ENCODE data around the gene RPL18A.
"Not testable (repeated sequence)": the region's sequence is repeated elsewhere in the genome, so short reads cannot be mapped to it uniquely, and the experiment has no call there.

RPL18A gene

GRCh38 chr19:17879466-17879865 is 19.8 kb downstream of the RPL18A start:
- TF ChIP-seq ZNF274 (IDR thresholded peaks at IDR 0.05; ENCODE audit: low read depth, low read length) (no peak), YY1 (IDR thresholded peaks at IDR 0.05; ENCODE audit: insufficient read depth, insufficient read length) (no peak), SUZ12 (IDR thresholded peaks at IDR 0.05; ENCODE audit: extremely low read depth, insufficient read depth, insufficient read length) (no peak)
- H3K9me3 ChIP-seq (ENCODE audit: insufficient read depth, low read length), result no peaks in the 10 kb centered on the region; the same call in 1 of the 2 replicates
- no peaks in the 10 kb centered on the region for H3K27me3 ChIP-seq (ENCODE audit: insufficient read depth, insufficient read length)
- no peak for DNase-seq (ENCODE audit: low read depth, low spot score)
- H3K9ac ChIP-seq (ENCODE audit: insufficient read length, low read depth), result no peak overlapping the region
- H3K36me3 ChIP-seq (ENCODE audit: insufficient read depth, insufficient read length, low read length), result no peaks in the 10 kb centered on the region
- peaks cover 9% of the 10 kb centered on the region for H3K4me1 ChIP-seq (ENCODE audit: insufficient read depth, insufficient read length)
- no peak overlapping the region for H3K4me3 ChIP-seq (ENCODE audit: insufficient read length, low read depth)

GRCh38 chr19:17881701-17882100 is 22.0 kb downstream of the RPL18A start:
- Histone ChIP-seq H3K9me3 (ENCODE audit: insufficient read depth, low read length) (no peaks in the 10 kb centered on the region; the same call in 1 of the 2 replicates), H3K9ac (ENCODE audit: insufficient read length, low read depth) (no peak overlapping the region), H3K36me3 (ENCODE audit: insufficient read depth, insufficient read length, low read length) (no peaks in the 10 kb centered on the region), H3K27me3 (ENCODE audit: insufficient read depth, insufficient read length) (no peaks in the 10 kb centered on the region), H3K4me3 (ENCODE audit: insufficient read length, low read depth) (no peak overlapping the region), H3K4me1 (ENCODE audit: insufficient read depth, insufficient read length) (peaks cover 5% of the 10 kb centered on the region)
- TF ChIP-seq ZNF274 (IDR thresholded peaks at IDR 0.05; ENCODE audit: low read depth, low read length) (no peak), YY1 (IDR thresholded peaks at IDR 0.05; ENCODE audit: insufficient read depth, insufficient read length) (no peak), SUZ12 (IDR thresholded peaks at IDR 0.05; ENCODE audit: extremely low read depth, insufficient read depth, insufficient read length) (no peak)
- DNase-seq (ENCODE audit: low read depth, low spot score), result no peak

- TF ChIP-seq ZNF274 (IDR thresholded peaks at IDR 0.05; ENCODE audit: low read depth, low read length) (no peak), YY1 (IDR thresholded peaks at IDR 0.05; ENCODE audit: insufficient read depth, insufficient read length) (no peak), SUZ12 (IDR thresholded peaks at IDR 0.05; ENCODE audit: extremely low read depth, insufficient read depth, insufficient read length) (no peak)
- DNase-seq (ENCODE audit: low read depth, low spot score), result no peak
- H3K4me3 ChIP-seq (ENCODE audit: insufficient read length, low read depth), result no peak overlapping the region
- H3K9ac ChIP-seq (ENCODE audit: insufficient read length, low read depth), result no peak overlapping the region
- H3K27me3 ChIP-seq (ENCODE audit: insufficient read depth, insufficient read length), result no peaks in the 10 kb centered on the region
- H3K9me3 ChIP-seq (ENCODE audit: insufficient read depth, low read length), result no peaks in the 10 kb centered on the region; the same call in 1 of the 2 replicates
- peaks cover 3% of the 10 kb centered on the region for H3K4me1 ChIP-seq (ENCODE audit: insufficient read depth, insufficient read length)
- no peaks in the 10 kb centered on the region for H3K36me3 ChIP-seq (ENCODE audit: insufficient read depth, insufficient read length, low read length)
Measured at GRCh38 chr19:17883627-17884410, 24.1 kb downstream of the RPL18A start.

GRCh38 chr19:17886515-17886914 is 26.8 kb downstream of the RPL18A start:
- no peak for DNase-seq (ENCODE audit: low read depth, low spot score)
- no peaks in the 10 kb centered on the region for H3K36me3 ChIP-seq (ENCODE audit: insufficient read depth, insufficient read length, low read length)
- H3K4me3 ChIP-seq (ENCODE audit: insufficient read length, low read depth), result no peak overlapping the region
- no peaks in the 10 kb centered on the region; the same call in 1 of the 2 replicates for H3K9me3 ChIP-seq (ENCODE audit: insufficient read depth, low read length)
- H3K27me3 ChIP-seq (ENCODE audit: insufficient read depth, insufficient read length), result no peaks in the 10 kb centered on the region
- TF ChIP-seq SUZ12 (IDR thresholded peaks at IDR 0.05; ENCODE audit: extremely low read depth, insufficient read depth, insufficient read length) (no peak), ZNF274 (IDR thresholded peaks at IDR 0.05; ENCODE audit: low read depth, low read length) (no peak), YY1 (IDR thresholded peaks at IDR 0.05; ENCODE audit: insufficient read depth, insufficient read length) (no peak)
- no peak overlapping the region for H3K9ac ChIP-seq (ENCODE audit: insufficient read length, low read depth)
- H3K4me1 ChIP-seq (ENCODE audit: insufficient read depth, insufficient read length), result peaks cover 3% of the 10 kb centered on the region

- not testable (repeated sequence) for DNase-seq (ENCODE audit: low read depth, low spot score); H3K9ac ChIP-seq (ENCODE audit: insufficient read length, low read depth); H3K9me3 ChIP-seq (ENCODE audit: insufficient read depth, low read length); H3K27me3 ChIP-seq (ENCODE audit: insufficient read depth, insufficient read length); H3K4me1 ChIP-seq (ENCODE audit: insufficient read depth, insufficient read length); H3K36me3 ChIP-seq (ENCODE audit: insufficient read depth, insufficient read length, low read length); H3K4me3 ChIP-seq (ENCODE audit: insufficient read length, low read depth)
Measured at GRCh38 chr19:17887221-17887620, 27.5 kb downstream of the RPL18A start.

GRCh38 chr19:17888260-17888659 is 28.6 kb downstream of the RPL18A start:
- DNase-seq (ENCODE audit: low read depth, low spot score), result no peak
- H3K9me3 ChIP-seq (ENCODE audit: insufficient read depth, low read length), result no peaks in the 10 kb centered on the region; the same call in 1 of the 2 replicates
- no peak for TF ChIP-seq ZNF274 (IDR thresholded peaks at IDR 0.05; ENCODE audit: low read depth, low read length)
- no peak for TF ChIP-seq SUZ12 (IDR thresholded peaks at IDR 0.05; ENCODE audit: extremely low read depth, insufficient read depth, insufficient read length)
- no peak for TF ChIP-seq YY1 (IDR thresholded peaks at IDR 0.05; ENCODE audit: insufficient read depth, insufficient read length)
- no peaks in the 10 kb centered on the region for H3K36me3 ChIP-seq (ENCODE audit: insufficient read depth, insufficient read length, low read length)
- H3K4me3 ChIP-seq (ENCODE audit: insufficient read length, low read depth), result no peak overlapping the region
- peaks cover 3% of the 10 kb centered on the region for H3K4me1 ChIP-seq (ENCODE audit: insufficient read depth, insufficient read length)
- H3K27me3 ChIP-seq (ENCODE audit: insufficient read depth, insufficient read length), result no peaks in the 10 kb centered on the region
- no peak overlapping the region for H3K9ac ChIP-seq (ENCODE audit: insufficient read length, low read depth)

- H3K36me3 ChIP-seq (ENCODE audit: insufficient read depth, insufficient read length, low read length), result no peaks in the 10 kb centered on the region
- no peak overlapping the region for H3K4me3 ChIP-seq (ENCODE audit: insufficient read length, low read depth)
- H3K27me3 ChIP-seq (ENCODE audit: insufficient read depth, insufficient read length), result no peaks in the 10 kb centered on the region
- H3K4me1 ChIP-seq (ENCODE audit: insufficient read depth, insufficient read length), result no peaks in the 10 kb centered on the region
- TF ChIP-seq SUZ12 (IDR thresholded peaks at IDR 0.05; ENCODE audit: extremely low read depth, insufficient read depth, insufficient read length), result no peak
- no peak for TF ChIP-seq ZNF274 (IDR thresholded peaks at IDR 0.05; ENCODE audit: low read depth, low read length)
- no peak for TF ChIP-seq YY1 (IDR thresholded peaks at IDR 0.05; ENCODE audit: insufficient read depth, insufficient read length)
- H3K9ac ChIP-seq (ENCODE audit: insufficient read length, low read depth), result no peak overlapping the region
- H3K9me3 ChIP-seq (ENCODE audit: insufficient read depth, low read length), result no peaks in the 10 kb centered on the region
- no peak for DNase-seq (ENCODE audit: low read depth, low spot score)
Measured at GRCh38 chr19:17889609-17890214, 30.0 kb downstream of the RPL18A start.

Measured in NT2/D1 (cell line).